Chondrocyte (in vitro differentiated cells): ENCODE results near the gene SLC28A1. TPM values are rescaled to one million over a fixed set of nuclear protein-coding genes. Genes with fewer than 3 reads are reported as not detected.

Source experiments
- DNase-seq: peaks from one replicate; pipeline ENCODE4 v3.0.0; 2021; ENCODE audit warnings: mixed read lengths, low spot score
- H3K27ac Mint-ChIP-seq: one replicate; pipeline ENCODE4 v1.8.0; 2021; ENCODE audit warnings: mild to moderate bottlenecking, moderate library complexity, mixed read lengths; ENCODE audit not compliant: unreplicated experiment
- H3K27me3 Mint-ChIP-seq: 2 replicates; pipeline ENCODE4 v1.8.0; 2021; ENCODE audit warnings: low read depth, mixed read lengths
- H3K36me3 Mint-ChIP-seq: 2 replicates; pipeline ENCODE4 v1.8.0; 2021; ENCODE audit warnings: low read depth, mixed read lengths
- H3K4me1 Mint-ChIP-seq: 2 replicates; pipeline ENCODE4 v1.8.0; 2021; ENCODE audit warnings: low read depth, mild to moderate bottlenecking, mixed read lengths
- H3K4me3 Mint-ChIP-seq: one replicate; pipeline ENCODE4 v1.8.0; 2021; ENCODE audit warnings: mild to moderate bottlenecking, moderate library complexity, mixed read lengths; ENCODE audit not compliant: unreplicated experiment
- H3K9me3 Mint-ChIP-seq: 2 replicates; pipeline ENCODE4 v1.8.0; 2021; ENCODE audit warnings: low read depth, mixed read lengths
- total RNA-seq: library from RNA; stranded (reverse); gene quantifications from 3 replicates; pipeline ENCODE4 v1.2.1, GENCODE V29; 2021
- TF ChIP-seq, protein P1 (sequence below): fragments of 200-600 bp; sonication (generic); IDR thresholded peaks from 2 replicates; pipeline ENCODE4 v1.5.0; 2021; ENCODE audit warnings: antibody characterized with exemption, mild to moderate bottlenecking, moderate library complexity

The SLC28A1 gene
- total RNA-seq, 1 donor from 2014 or later = not detected

DNA sequence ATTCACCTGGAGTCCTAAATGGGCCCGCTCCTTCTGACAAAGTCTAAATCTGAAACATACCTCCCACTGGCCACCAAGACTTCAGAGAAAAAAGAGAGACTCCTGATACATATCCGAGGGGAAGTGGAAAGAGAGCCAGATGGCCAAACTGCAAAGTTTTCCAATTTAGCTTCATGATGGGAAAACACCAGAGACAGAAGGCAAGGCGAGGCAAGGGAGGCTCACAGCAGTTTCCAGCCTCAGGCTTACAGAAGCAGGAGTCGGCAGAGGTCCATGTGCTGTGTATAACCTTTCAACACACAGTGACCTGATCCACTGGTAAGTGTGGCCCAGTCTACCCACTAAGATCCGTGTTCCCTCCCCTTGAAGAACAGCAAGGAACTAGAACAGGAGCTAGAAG lies 67.3 kb downstream of the SLC28A1 start:
- H3K4me1 Mint-ChIP-seq = peaks cover 38% of the 10 kb centered on the region
- DNase-seq = no peak
- no peak overlapping the region for H3K27ac Mint-ChIP-seq
- H3K9me3 Mint-ChIP-seq = no peaks in the 10 kb centered on the region
- H3K27me3 Mint-ChIP-seq = peaks cover 1% of the 10 kb centered on the region
- TF ChIP-seq, protein P1, sequence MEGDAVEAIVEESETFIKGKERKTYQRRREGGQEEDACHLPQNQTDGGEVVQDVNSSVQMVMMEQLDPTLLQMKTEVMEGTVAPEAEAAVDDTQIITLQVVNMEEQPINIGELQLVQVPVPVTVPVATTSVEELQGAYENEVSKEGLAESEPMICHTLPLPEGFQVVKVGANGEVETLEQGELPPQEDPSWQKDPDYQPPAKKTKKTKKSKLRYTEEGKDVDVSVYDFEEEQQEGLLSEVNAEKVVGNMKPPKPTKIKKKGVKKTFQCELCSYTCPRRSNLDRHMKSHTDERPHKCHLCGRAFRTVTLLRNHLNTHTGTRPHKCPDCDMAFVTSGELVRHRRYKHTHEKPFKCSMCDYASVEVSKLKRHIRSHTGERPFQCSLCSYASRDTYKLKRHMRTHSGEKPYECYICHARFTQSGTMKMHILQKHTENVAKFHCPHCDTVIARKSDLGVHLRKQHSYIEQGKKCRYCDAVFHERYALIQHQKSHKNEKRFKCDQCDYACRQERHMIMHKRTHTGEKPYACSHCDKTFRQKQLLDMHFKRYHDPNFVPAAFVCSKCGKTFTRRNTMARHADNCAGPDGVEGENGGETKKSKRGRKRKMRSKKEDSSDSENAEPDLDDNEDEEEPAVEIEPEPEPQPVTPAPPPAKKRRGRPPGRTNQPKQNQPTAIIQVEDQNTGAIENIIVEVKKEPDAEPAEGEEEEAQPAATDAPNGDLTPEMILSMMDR = no peak
- no peaks in the 10 kb centered on the region for H3K36me3 Mint-ChIP-seq
- H3K4me3 Mint-ChIP-seq = no peak overlapping the region

DNA sequence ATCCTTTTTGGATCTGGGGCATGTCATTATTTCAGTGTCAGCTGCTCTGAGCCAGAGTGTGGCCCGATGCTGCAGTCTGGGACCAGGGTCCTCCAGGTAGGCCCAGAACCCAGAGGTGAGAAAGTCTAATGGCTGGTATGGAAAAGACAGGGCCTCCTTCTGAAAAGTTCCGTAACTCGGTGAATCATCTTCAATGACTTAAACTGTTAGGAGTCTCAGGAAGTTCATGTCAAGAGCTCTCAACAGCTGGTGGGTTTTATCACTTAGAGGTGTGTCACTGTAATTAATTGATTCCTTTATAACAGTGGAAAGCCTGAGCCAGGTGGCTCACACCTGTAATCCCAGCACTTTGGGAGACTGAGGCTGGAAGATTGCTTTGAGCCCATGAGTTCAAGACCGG lies 68.7 kb downstream of the SLC28A1 start:
- DNase-seq = no peak

DNA sequence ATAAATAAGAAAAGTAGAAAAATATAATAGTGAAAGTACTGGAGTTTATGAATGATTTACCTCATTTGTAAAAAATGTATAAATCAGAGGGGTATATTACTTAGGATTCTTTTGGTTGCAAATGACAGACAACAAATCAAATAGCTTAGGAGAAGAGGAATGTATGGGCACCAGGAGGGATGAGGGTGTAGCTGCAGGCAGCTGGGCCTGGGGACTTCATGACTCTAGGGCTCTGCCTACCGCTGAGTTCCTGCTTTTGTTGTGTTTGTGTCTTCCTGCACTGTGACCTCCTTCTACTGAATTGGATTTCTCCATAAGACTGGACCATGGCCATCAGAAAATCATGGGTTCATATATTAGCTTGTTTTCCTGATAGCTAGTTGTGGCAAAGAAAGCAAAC lies 69.3 kb downstream of the SLC28A1 start:
- TF ChIP-seq, protein P1 = no peak
- Mint-ChIP-seq H3K27ac (no peak overlapping the region), H3K27me3 (peaks cover 1% of the 10 kb centered on the region)

More for the DNA sequence above, 68.7 kb downstream of the SLC28A1 start:
- no peaks in the 10 kb centered on the region for H3K36me3 Mint-ChIP-seq
- H3K9me3 Mint-ChIP-seq = no peaks in the 10 kb centered on the region
- peaks cover 1% of the 10 kb centered on the region for H3K27me3 Mint-ChIP-seq
- TF ChIP-seq, protein P1 = no peak
- no peak overlapping the region for H3K27ac Mint-ChIP-seq
- no peak overlapping the region for H3K4me3 Mint-ChIP-seq
- H3K4me1 Mint-ChIP-seq = peaks cover 32% of the 10 kb centered on the region

DNA sequence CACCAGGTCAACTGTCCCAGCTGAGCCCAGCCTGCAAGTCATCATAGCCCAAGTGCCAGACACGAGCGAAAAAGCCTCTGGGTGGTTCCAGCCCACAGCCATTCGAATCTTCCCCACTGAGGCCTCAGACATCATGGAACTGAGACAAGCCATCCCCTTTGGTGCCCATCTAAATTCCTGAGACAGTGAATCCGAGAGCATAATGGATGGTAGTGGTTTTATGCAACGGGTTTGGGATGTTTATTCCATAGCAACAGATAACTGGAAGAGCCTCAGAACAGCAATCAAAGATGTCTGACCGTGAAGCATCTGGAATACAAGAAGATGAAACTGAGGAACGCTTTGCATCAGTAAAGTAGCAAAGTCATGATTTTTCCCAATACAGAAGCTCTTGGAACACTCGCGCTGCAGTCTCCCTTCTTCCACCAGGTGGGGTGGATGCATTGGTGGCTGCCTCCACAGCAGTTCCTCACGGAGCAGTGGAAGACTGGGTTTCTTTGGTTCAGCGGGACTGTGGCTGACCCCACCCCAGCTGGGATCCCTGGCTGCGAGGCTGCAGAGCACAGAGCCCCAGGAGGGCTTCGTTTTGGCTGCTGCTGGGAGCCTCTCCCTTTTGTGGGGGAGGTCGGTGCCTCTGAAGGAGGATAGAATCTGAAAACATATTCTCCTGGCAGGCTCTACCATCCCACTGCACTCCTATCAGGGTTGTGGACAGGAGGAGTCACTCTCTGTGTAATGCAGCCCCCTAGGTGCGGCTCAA lies 70.8 kb downstream of the SLC28A1 start:
- Mint-ChIP-seq H3K27ac (peak overlapping the region; percentile 34), H3K36me3 (no peaks in the 10 kb centered on the region), H3K4me3 (peak overlapping the region; percentile 54), H3K27me3 (peaks cover 1% of the 10 kb centered on the region), H3K9me3 (no peaks in the 10 kb centered on the region), H3K4me1 (peaks cover 19% of the 10 kb centered on the region)
- TF ChIP-seq, protein P1 = peak; percentile 90
- no peak for DNase-seq

More for the DNA sequence above, 69.3 kb downstream of the SLC28A1 start:
- H3K9me3 Mint-ChIP-seq = no peaks in the 10 kb centered on the region
- no peak overlapping the region for H3K4me3 Mint-ChIP-seq
- H3K4me1 Mint-ChIP-seq = peaks cover 26% of the 10 kb centered on the region
- no peaks in the 10 kb centered on the region for H3K36me3 Mint-ChIP-seq
- no peak for DNase-seq

DNA sequence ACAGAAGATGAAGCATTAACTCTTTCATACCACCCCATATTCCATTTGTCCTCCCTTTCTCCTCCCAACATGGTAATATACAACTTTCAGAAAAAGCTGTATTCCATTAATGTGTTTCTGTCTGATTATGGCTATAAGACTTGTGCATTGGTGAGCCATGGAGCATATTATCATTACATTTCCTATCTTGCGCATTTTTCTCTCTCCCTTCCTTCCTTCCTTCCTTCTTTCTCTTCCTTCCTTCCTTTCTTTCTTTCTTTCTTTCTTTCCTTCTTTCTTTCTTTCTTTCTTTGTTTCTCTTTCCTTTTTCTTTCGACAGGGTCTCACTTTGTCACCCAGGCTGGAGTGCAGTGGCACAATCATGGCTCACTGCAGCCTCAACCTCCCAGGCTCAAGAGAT lies 71.7 kb downstream of the SLC28A1 start:
- no peak overlapping the region for H3K27ac Mint-ChIP-seq
- no peaks in the 10 kb centered on the region for H3K9me3 Mint-ChIP-seq
- no peak for DNase-seq
- TF ChIP-seq, protein P1 = no peak
- H3K4me3 Mint-ChIP-seq = no peak overlapping the region
- H3K36me3 Mint-ChIP-seq = no peaks in the 10 kb centered on the region
- peaks cover 1% of the 10 kb centered on the region for H3K27me3 Mint-ChIP-seq
- peaks cover 12% of the 10 kb centered on the region for H3K4me1 Mint-ChIP-seq
